Activated CD4-positive, alpha-beta T cell treated with anti-CD3 and anti-CD28 coated beads, Interleukin-2, amount 50 U/mL, for 24 hours (primary cell): Measurements from ENCODE around the gene AKAP1.

Experiments used
- DNase-seq, 2 donors: peaks; one replicate each; pipeline ENCODE4 v3.0.0-alpha.2; 2020; ENCODE audit warnings: low read depth in 1 of 2, low spot score in 1 of 2

Gene AKAP1

GRCh38 chr17:57104461-57105175 lies 19.6 kb downstream of the AKAP1 start:
- no peak for DNase-seq

- no peak for DNase-seq
Measured at GRCh38 chr17:57105591-57105990, 20.5 kb downstream of the AKAP1 start.

- no peak for DNase-seq
Measured at GRCh38 chr17:57106107-57106835, 21.2 kb downstream of the AKAP1 start.

- no peak for DNase-seq
Measured at GRCh38 chr17:57106836-57107497, 21.9 kb downstream of the AKAP1 start.

GRCh38 chr17:57107498-57108101 lies 22.6 kb downstream of the AKAP1 start:
- DNase-seq = no peak

GRCh38 chr17:57108671-57109392 lies 23.8 kb downstream of the AKAP1 start:
- DNase-seq = no peak

GRCh38 chr17:57109393-57110151 lies 24.5 kb downstream of the AKAP1 start:
- no peak for DNase-seq

- no peak for DNase-seq
Measured at GRCh38 chr17:57110152-57110542, 25.1 kb downstream of the AKAP1 start.

- no peak for DNase-seq
Measured at GRCh38 chr17:57110579-57111325, 25.7 kb downstream of the AKAP1 start.

- DNase-seq = no peak
Measured at GRCh38 chr17:57111386-57111785, 26.3 kb downstream of the AKAP1 start.

GRCh38 chr17:57113011-57113410 lies 28.0 kb downstream of the AKAP1 start:
- DNase-seq = no peak

- DNase-seq = no peak
Measured at GRCh38 chr17:57113656-57114055, 28.6 kb downstream of the AKAP1 start.

GRCh38 chr17:57114085-57114673 lies 29.1 kb downstream of the AKAP1 start:
- DNase-seq = peak; percentile 44 to 46

GRCh38 chr17:57115377-57115776 lies 30.3 kb downstream of the AKAP1 start:
- DNase-seq = no peak

- no peak for DNase-seq
Measured at GRCh38 chr17:57115916-57116315, 30.9 kb downstream of the AKAP1 start.

GRCh38 chr17:57117798-57118197 lies 32.8 kb downstream of the AKAP1 start:
- DNase-seq = no peak

GRCh38 chr17:57120814-57121213 lies 35.8 kb downstream of the AKAP1 start:
- DNase-seq = no peak

GRCh38 chr17:57121308-57122042 lies 36.4 kb downstream of the AKAP1 start:
- no peak for DNase-seq

- DNase-seq = no peak
Measured at GRCh38 chr17:57124053-57124452, 39.0 kb downstream of the AKAP1 start.
